HEK293 (cell line): ENCODE data around the gene ADAM8.

Experiments
- CTCF ChIA-PET: fragments of 350-600 bp; formaldehyde crosslinking; extraction: SDS; loops from one replicate; lab custom pipeline; 2021; ENCODE audit warnings: antibody characterized with exemption; lab: Yijun Ruan, JAX
- POLR2A ChIA-PET: fragments of 300-600 bp; formaldehyde crosslinking; extraction: SDS; loops from one replicate; lab custom pipeline; 2020; ENCODE audit warnings: antibody characterized with exemption, inconsistent platforms; lab: Yijun Ruan, JAX
- H3K27ac ChIP-seq: fragments of 200-500 bp; sonication (Bioruptor generic); 2 replicates; pipeline ENCODE4 v1.5.1; 2014; ENCODE audit warnings: low read depth, low read length, control low read depth, inconsistent platforms; ENCODE audit errors: extremely low read depth
- H3K36me3 ChIP-seq, 2 experiments: fragments of 200-500 bp in 1 of 2; sonication (Bioruptor generic) in 1 of 2; 1 replicate in 1 of 2; 2 replicates in 1 of 2; pipeline ENCODE4 v1.5.1; 2014 to 2017; ENCODE audit warnings: inconsistent platforms in 2 of 2, low read length in 2 of 2; ENCODE audit not compliant: control insufficient read depth in 2 of 2, insufficient read depth in 1 of 2
- H3K4me1 ChIP-seq: fragments of 200-500 bp; sonication (Bioruptor generic); 2 replicates; pipeline ENCODE4 v1.5.1; 2014; ENCODE audit warnings: mild to moderate bottlenecking, low read length, inconsistent platforms; ENCODE audit not compliant: control insufficient read depth, insufficient read depth
- H3K4me3 ChIP-seq: 2 replicates; pipeline ENCODE4 v1.5.1; 2011; ENCODE audit warnings: low read depth, mild to moderate bottlenecking, control low read depth, low read length, moderate library complexity
- H3K9me3 ChIP-seq: fragments of 200-500 bp; sonication (Bioruptor generic); 2 replicates; pipeline ENCODE4 v1.5.1; 2014; ENCODE audit warnings: low read depth, low read length, inconsistent platforms; ENCODE audit not compliant: control insufficient read depth, insufficient read depth
- GLI4 ChIP-seq: fragments of 450-650 bp; formaldehyde crosslinking; IDR thresholded peaks from 2 replicates; pipeline ENCODE4 v1.5.1; 2016; ENCODE audit warnings: missing biosample characterization, missing genetic modification characterization
- GLIS2 ChIP-seq: fragments of 450-650 bp; formaldehyde crosslinking; IDR thresholded peaks from 2 replicates; pipeline ENCODE4 v1.5.1; 2016; ENCODE audit warnings: missing biosample characterization, missing genetic modification characterization
- HIC1 ChIP-seq: fragments of 450-650 bp; formaldehyde crosslinking; IDR thresholded peaks from 2 replicates; pipeline ENCODE4 v1.5.1; 2016; ENCODE audit warnings: missing biosample characterization, missing genetic modification characterization
- HOXC10 ChIP-seq: sonication (generic); formaldehyde crosslinking; IDR thresholded peaks from 2 replicates; pipeline ENCODE4 v1.8.1; 2023; ENCODE audit warnings: mild to moderate bottlenecking, missing genetic modification reagents
- KLF1 ChIP-seq: fragments of 450-650 bp; formaldehyde crosslinking; IDR thresholded peaks from 2 replicates; pipeline ENCODE4 v1.5.1; 2016; ENCODE audit warnings: missing biosample characterization, missing genetic modification characterization
- KLF16 ChIP-seq: fragments of 450-650 bp; formaldehyde crosslinking; IDR thresholded peaks from 2 replicates; pipeline ENCODE4 v1.5.1; 2017; ENCODE audit warnings: missing biosample characterization, missing genetic modification characterization
- OVOL3 ChIP-seq: fragments of 450-650 bp; formaldehyde crosslinking; IDR thresholded peaks from 2 replicates; pipeline ENCODE4 v1.5.1; 2016; ENCODE audit warnings: missing biosample characterization, missing genetic modification characterization
- SCRT1 ChIP-seq: fragments of 450-650 bp; formaldehyde crosslinking; IDR thresholded peaks from 2 replicates; pipeline ENCODE4 v1.5.1; 2016; ENCODE audit warnings: missing biosample characterization, missing genetic modification characterization, borderline replicate concordance
- SP2 ChIP-seq: fragments of 450-650 bp; formaldehyde crosslinking; IDR thresholded peaks from 2 replicates; pipeline ENCODE4 v1.5.1; 2016; ENCODE audit warnings: missing biosample characterization, missing genetic modification characterization
- ZNF138 ChIP-seq: fragments of 450-650 bp; formaldehyde crosslinking; IDR thresholded peaks from 2 replicates; pipeline ENCODE4 v1.5.1; 2016; ENCODE audit warnings: missing biosample characterization, missing genetic modification characterization, borderline replicate concordance
- ZNF2 ChIP-seq: fragments of 450-650 bp; formaldehyde crosslinking; IDR thresholded peaks from 2 replicates; pipeline ENCODE4 v1.5.1; 2016; ENCODE audit warnings: missing biosample characterization, missing genetic modification characterization
- ZNF311 ChIP-seq: fragments of 450-650 bp; formaldehyde crosslinking; IDR thresholded peaks from 2 replicates; pipeline ENCODE4 v1.5.1; 2017; ENCODE audit warnings: missing biosample characterization, missing genetic modification characterization, borderline replicate concordance
- ZNF350 ChIP-seq: fragments of 450-650 bp; formaldehyde crosslinking; IDR thresholded peaks from 2 replicates; pipeline ENCODE4 v1.5.0; 2017; ENCODE audit warnings: missing biosample characterization, mild to moderate bottlenecking, missing genetic modification characterization
- ZNF391 ChIP-seq: fragments of 450-650 bp; formaldehyde crosslinking; IDR thresholded peaks from 2 replicates; pipeline ENCODE4 v1.5.1; 2016; ENCODE audit warnings: low read depth, missing biosample characterization, missing genetic modification characterization, borderline replicate concordance
- ZNF473 ChIP-seq: fragments of 450-650 bp; formaldehyde crosslinking; IDR thresholded peaks from 2 replicates; pipeline ENCODE4 v1.5.1; 2017; ENCODE audit warnings: missing biosample characterization, missing genetic modification characterization
- ZNF529 ChIP-seq: fragments of 450-650 bp; formaldehyde crosslinking; IDR thresholded peaks from 2 replicates; pipeline ENCODE4 v1.5.1; 2017; ENCODE audit warnings: missing genetic modification characterization, missing biosample characterization; ENCODE audit not compliant: insufficient replicate concordance
- ZNF626 ChIP-seq: fragments of 450-650 bp; sonication (Bioruptor Pico); formaldehyde crosslinking; IDR thresholded peaks from 2 replicates; pipeline ENCODE4 v1.5.1; 2018; ENCODE audit warnings: missing biosample characterization, missing genetic modification characterization, inconsistent platforms
- ZNF792 ChIP-seq: fragments of 450-650 bp; formaldehyde crosslinking; IDR thresholded peaks from 2 replicates; pipeline ENCODE4 v1.5.1; 2016; ENCODE audit warnings: missing biosample characterization, missing genetic modification characterization
- ZSCAN5A ChIP-seq: fragments of 450-650 bp; formaldehyde crosslinking; IDR thresholded peaks from 2 replicates; pipeline ENCODE4 v1.5.1; 2016; ENCODE audit warnings: missing biosample characterization, missing genetic modification characterization

ADAM8 gene

GRCh38 chr10:133272301-133272963 lies 4.2 kb downstream of the ADAM8 start (continued):
- TF ChIP-seq ZSCAN5A = no peak
- TF ChIP-seq SP2 (tag by site-specific recombination) = no peak
- no peak for TF ChIP-seq ZNF473 (tag by site-specific recombination)
- TF ChIP-seq GLIS2 (tag by site-specific recombination) = 0 out of 2 replicates have a peak, but pooled peaks have one; percentile 10

GRCh38 chr10:133271521-133272300 lies 5.0 kb downstream of the ADAM8 start:
- Histone ChIP-seq H3K36me3 (peaks cover 0 to 10% of the 10 kb centered on the region in 2 experiments; a peak in 1 of 3 replicates), H3K27ac (no peak overlapping the region), H3K9me3 (no peaks in the 10 kb centered on the region), H3K4me3 (no peak overlapping the region), H3K4me1 (no peaks in the 10 kb centered on the region)
- TF ChIP-seq OVOL3 (tag by site-specific recombination) (no peak), KLF1 (peak; percentile 21; the same call in 1 of the 2 replicates)
- ChIA-PET POLR2A (no interaction called here), CTCF (no interaction called here)

GRCh38 chr10:133270773-133271297 lies 5.8 kb downstream of the ADAM8 start:
- Histone ChIP-seq H3K4me3 (no peak overlapping the region), H3K4me1 (no peaks in the 10 kb centered on the region), H3K36me3 (peaks cover 0 to 10% of the 10 kb centered on the region in 2 experiments; a peak in 1 of 3 replicates), H3K27ac (no peak overlapping the region), H3K9me3 (no peaks in the 10 kb centered on the region)
- POLR2A ChIA-PET = no interaction called here
- CTCF ChIA-PET = no interaction called here
- TF ChIP-seq ZNF311 (no peak), GLI4 (no peak), SCRT1 (tag by site-specific recombination) (no peak), ZNF2 (tag by site-specific recombination) (no peak), HOXC10 (no peak), ZNF792 (tag by site-specific recombination) (no peak), ZNF391 (tag by site-specific recombination) (no peak), ZNF529 (tag by site-specific recombination) (no peak), KLF16 (tag by site-specific recombination) (no peak), ZNF138 (no peak), ZNF350 (tag by site-specific recombination) (no peak)

DNA sequence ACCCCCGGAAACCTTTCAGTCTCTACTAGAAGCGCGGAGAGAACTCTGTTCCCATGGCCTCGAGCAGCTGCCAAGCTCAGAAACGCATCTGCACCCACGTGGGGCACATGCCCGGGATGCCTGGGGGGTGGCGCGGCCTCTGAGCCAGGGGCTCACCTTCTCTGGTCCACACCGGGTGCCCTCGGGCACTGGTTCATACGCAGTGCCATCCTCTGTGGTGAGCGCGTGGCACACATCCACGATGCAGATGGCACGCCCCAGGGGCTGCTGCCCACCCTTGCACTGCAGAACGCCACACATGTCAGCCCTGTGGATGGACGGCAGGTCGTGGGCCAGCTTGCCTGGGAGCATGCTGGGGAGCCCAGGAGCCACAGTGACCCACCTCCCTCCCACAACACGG lies 6.5 kb downstream of the ADAM8 start:
- no peaks in the 10 kb centered on the region for H3K4me1 ChIP-seq
- H3K27ac ChIP-seq = no peak overlapping the region

More for the DNA sequence above, 6.5 kb downstream of the ADAM8 start:
- Histone ChIP-seq H3K9me3 (no peaks in the 10 kb centered on the region), H3K4me3 (no peak overlapping the region), H3K36me3 (peaks cover 0 to 10% of the 10 kb centered on the region in 2 experiments; a peak in 1 of 3 replicates)
- POLR2A ChIA-PET = no interaction called here
- CTCF ChIA-PET = interaction anchor here (0.6 to 0.7 kb wide), 2 partner anchors 24 to 34 kb away, joined by 3 read pairs; no protein-coding TSS in a partner anchor
- 0 out of 2 replicates have a peak, but pooled peaks have one; percentile 13 for TF ChIP-seq HIC1 (tag by site-specific recombination)
- no peak for TF ChIP-seq ZNF626
- TF ChIP-seq OVOL3 (tag by site-specific recombination) = no peak
